ENCODE results near the gene SLC38A2. TPM values are rescaled to one million over a fixed set of nuclear protein-coding genes. Genes with fewer than 3 reads are reported as not detected.

SLC38A2 gene
- total RNA-seq, 1 experiment from 2014 or later, result 141 TPM

GRCh38 chr12:46374711-46375110, 2.1 kb upstream of the SLC38A2 start:
- DNase-seq (ENCODE audit: low spot score), result no peak

GRCh38 chr12:46374310-46374709, 1.7 kb upstream of the SLC38A2 start:
- DNase-seq (ENCODE audit: low spot score), result no peak

GRCh38 chr12:46373301-46374296, 1.0 kb upstream of the SLC38A2 start:
- peak; percentile 30 for DNase-seq (ENCODE audit: low spot score)

- no peak for DNase-seq (ENCODE audit: low spot score)
Observed at GRCh38 chr12:46371718-46372543, 642 bp downstream of the SLC38A2 start.

- DNase-seq (ENCODE audit: low spot score), result peak; percentile 67
Observed at GRCh38 chr12:46370792-46371717, 1.5 kb downstream of the SLC38A2 start.

GRCh38 chr12:46370380-46370734, 2.2 kb downstream of the SLC38A2 start:
- DNase-seq (ENCODE audit: low spot score), result no peak

GRCh38 chr12:46369474-46370379, 2.8 kb downstream of the SLC38A2 start:
- DNase-seq (ENCODE audit: low spot score), result no peak

GRCh38 chr12:46369095-46369473, 3.5 kb downstream of the SLC38A2 start:
- DNase-seq (ENCODE audit: low spot score), result no peak

GRCh38 chr12:46368684-46369083, 3.9 kb downstream of the SLC38A2 start:
- DNase-seq (ENCODE audit: low spot score), result no peak

GRCh38 chr12:46368138-46368537, 4.4 kb downstream of the SLC38A2 start:
- no peak for DNase-seq (ENCODE audit: low spot score)

- DNase-seq (ENCODE audit: low spot score), result no peak
Observed at GRCh38 chr12:46367351-46368029, 5.1 kb downstream of the SLC38A2 start.

GRCh38 chr12:46366771-46367170, 5.8 kb downstream of the SLC38A2 start:
- DNase-seq (ENCODE audit: low spot score), result no peak

GRCh38 chr12:46365951-46366379, 6.6 kb downstream of the SLC38A2 start:
- DNase-seq (ENCODE audit: low spot score), result no peak

- peak; percentile 86 for DNase-seq (ENCODE audit: low spot score)
Observed at GRCh38 chr12:46364777-46365580, 7.6 kb downstream of the SLC38A2 start.

GRCh38 chr12:46364300-46364696, 8.3 kb downstream of the SLC38A2 start:
- DNase-seq (ENCODE audit: low spot score), result no peak

- no peak for DNase-seq (ENCODE audit: low spot score)
Observed at GRCh38 chr12:46363582-46364299, 8.8 kb downstream of the SLC38A2 start.

- no peak for DNase-seq (ENCODE audit: low spot score)
Observed at GRCh38 chr12:46362895-46363581, 9.5 kb downstream of the SLC38A2 start.

GRCh38 chr12:46361667-46362034, 10.9 kb downstream of the SLC38A2 start:
- no peak for DNase-seq (ENCODE audit: low spot score)

Data from A172 (cell line).